22Rv1 (cell line): ENCODE data around the gene AATK.

ENCODE experiments used
- H3K27ac ChIP-seq: fragments of 450-650 bp; 2 replicates; pipeline ENCODE4 v1.5.1; 2017
- ZFX ChIP-seq: fragments of 450-650 bp; IDR thresholded peaks from 2 replicates; pipeline ENCODE4 v1.6.1; 2017; ENCODE audit warnings: antibody characterized with exemption, borderline replicate concordance
- TF ChIP-seq, protein P1 (sequence below): fragments of 450-650 bp; IDR thresholded peaks from 2 replicates; pipeline ENCODE4 v1.5.1; 2017; ENCODE audit warnings: mild to moderate bottlenecking

Gene AATK

DNA sequence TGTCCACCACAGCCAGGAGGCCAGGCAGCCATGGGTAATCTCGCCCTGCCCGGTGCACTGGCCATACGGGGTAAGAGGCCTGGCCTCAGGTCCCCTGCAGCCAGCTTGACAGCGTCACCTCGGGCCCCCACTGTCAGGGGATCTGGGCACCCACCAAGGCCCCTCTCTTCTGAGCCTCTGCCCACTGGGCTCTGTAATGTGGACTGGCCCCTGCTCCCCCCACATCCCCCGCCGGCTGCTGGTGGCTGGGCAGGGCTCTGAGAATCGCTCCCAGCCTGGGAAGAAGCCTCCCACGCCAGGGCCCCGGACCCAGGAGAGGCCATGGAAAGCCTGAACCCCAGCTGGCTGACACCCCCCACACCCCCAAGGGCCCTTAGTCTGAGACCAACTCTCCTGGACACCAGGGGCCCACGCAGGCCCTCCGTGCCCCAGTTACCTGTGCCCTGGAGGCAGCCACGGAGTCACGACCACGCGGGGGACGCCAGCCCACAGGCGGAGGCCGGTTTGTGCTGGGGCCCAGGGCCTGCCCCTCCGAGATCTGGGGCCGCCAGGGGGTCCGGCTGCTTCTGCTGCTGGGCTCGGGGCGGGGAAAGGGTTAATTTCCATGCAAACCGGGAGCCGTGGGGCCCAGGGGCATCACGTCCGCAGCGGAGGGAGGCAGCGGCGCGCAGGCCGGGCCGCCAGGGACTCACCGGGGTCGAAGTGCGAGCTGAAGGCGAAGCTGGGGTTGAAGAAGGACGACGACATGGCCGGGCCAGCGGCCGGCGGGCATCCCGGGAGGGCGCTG lies 582 bp downstream of the AATK start, which contains the start of gene PVALEF:
Gene PVALEF, plus strand, starts transcription at position 262 of the 787 bp plus-strand sequence. CDS start 15,720 bp downstream, outside the sequence.
- no peak for TF ChIP-seq ZFX
- TF ChIP-seq, protein P1, sequence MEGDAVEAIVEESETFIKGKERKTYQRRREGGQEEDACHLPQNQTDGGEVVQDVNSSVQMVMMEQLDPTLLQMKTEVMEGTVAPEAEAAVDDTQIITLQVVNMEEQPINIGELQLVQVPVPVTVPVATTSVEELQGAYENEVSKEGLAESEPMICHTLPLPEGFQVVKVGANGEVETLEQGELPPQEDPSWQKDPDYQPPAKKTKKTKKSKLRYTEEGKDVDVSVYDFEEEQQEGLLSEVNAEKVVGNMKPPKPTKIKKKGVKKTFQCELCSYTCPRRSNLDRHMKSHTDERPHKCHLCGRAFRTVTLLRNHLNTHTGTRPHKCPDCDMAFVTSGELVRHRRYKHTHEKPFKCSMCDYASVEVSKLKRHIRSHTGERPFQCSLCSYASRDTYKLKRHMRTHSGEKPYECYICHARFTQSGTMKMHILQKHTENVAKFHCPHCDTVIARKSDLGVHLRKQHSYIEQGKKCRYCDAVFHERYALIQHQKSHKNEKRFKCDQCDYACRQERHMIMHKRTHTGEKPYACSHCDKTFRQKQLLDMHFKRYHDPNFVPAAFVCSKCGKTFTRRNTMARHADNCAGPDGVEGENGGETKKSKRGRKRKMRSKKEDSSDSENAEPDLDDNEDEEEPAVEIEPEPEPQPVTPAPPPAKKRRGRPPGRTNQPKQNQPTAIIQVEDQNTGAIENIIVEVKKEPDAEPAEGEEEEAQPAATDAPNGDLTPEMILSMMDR, result no peak
- no peak within 1 kb of the TSS for H3K27ac ChIP-seq

- TF ChIP-seq ZFX, result no peak
- no peak overlapping the region for H3K27ac ChIP-seq
These were observed 1.4 kb downstream of the AATK start for GRCh38 chr17:81164371-81165245.

GRCh38 chr17:81163703-81164370 lies 2.2 kb downstream of the AATK start:
- H3K27ac ChIP-seq, result no peak overlapping the region
- no peak for TF ChIP-seq ZFX
- TF ChIP-seq, protein P1, result no peak

DNA sequence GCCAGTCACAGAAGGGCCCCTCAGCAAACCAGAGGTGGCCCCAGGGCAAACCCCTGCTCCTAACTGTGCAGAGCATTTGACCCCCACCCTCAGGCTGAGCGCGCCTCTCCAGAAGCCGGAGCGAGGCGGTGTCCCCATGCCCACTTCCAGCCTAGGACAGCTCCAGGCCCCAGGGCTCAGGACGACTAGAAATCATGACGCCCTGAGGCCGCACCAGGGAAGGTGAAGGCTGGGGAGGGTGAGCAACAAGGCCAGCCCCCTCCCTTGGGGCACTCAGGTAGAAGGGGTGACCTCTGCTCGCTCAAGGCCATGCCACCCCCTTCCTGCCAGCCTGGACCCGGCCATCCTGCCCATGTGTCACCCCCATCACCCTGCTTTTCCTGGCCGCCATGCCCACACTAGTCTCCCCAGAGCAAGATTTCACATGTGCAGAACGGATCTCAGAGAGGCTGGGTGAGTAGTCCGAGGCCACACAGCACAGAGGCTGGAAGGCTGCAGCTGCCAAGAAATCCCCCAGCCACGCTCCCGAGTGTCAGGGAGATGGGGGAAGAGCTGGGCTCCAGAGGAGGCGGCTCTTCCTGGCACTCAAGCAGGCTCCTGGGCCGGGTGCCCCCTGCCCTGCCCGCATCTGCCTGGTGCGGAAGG lies 2.8 kb downstream of the AATK start:
- no peak overlapping the region for H3K27ac ChIP-seq
- TF ChIP-seq, protein P1, result no peak
- no peak for TF ChIP-seq ZFX

DNA sequence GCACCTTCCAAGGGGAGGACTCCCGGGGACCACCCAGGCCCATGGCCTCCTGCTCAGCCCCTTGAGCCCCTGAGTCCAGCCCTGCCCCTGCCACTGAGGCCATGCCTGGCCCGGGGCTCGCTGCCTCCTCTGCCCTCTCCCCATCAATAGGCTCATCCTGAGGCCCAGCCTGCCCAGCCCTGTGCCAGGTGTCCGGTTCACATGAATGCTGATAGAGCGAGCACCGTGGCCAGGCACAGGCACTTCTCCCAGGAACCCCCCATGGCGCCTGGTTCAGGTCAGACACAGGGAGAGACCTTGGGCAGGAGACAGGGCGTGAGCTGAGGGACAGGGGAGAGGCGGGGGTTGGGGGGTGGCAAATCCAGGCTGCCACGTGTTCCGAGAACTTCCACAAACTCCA lies 3.5 kb downstream of the AATK start:
- no peak overlapping the region for H3K27ac ChIP-seq
- no peak for TF ChIP-seq ZFX
- TF ChIP-seq, protein P1, result no peak

- no peak for TF ChIP-seq ZFX
- TF ChIP-seq, protein P1, result no peak
- no peak overlapping the region for H3K27ac ChIP-seq
These were observed 4.0 kb downstream of the AATK start for GRCh38 chr17:81161972-81162371.

DNA sequence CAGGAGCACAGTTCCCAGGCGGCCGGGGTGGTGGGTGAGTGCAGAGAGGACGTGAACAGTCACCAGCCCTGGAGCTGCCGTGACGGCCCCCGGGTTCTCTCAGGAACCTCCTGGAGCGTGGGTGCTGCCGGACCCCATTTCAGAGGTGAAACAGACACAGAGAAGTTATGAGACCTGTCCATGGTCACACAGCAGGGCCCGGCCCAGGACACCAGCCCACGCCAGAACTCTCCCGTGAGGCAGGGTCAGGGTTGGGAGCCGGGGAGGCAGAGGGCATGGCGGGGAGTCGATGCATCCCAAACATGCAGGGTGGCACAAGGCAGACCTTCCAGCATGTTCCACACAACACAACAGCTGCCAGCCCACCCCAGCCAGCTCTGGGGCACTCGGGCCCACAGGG lies 4.5 kb downstream of the AATK start:
- TF ChIP-seq, protein P1, result no peak
- TF ChIP-seq ZFX, result no peak
- H3K27ac ChIP-seq, result no peak overlapping the region
